CD8-positive, alpha-beta memory T cell (primary cell): ENCODE measurements around the gene RIPK3. TPM values are rescaled to one million over a fixed set of nuclear protein-coding genes. Genes with fewer than 3 reads are reported as not detected.
"Not testable (repeated sequence)": the region's sequence is repeated elsewhere in the genome, so short reads cannot be mapped to it uniquely, and the experiment has no call there.

ENCODE experiments used
- CTCF ChIA-PET: fragments of 350-600 bp; sonication (Branson Sonifier 250); formaldehyde crosslinking; loops from one replicate; lab custom pipeline; 2021; ENCODE audit warnings: antibody characterized with exemption; lab: Charles Lee
- POLR2A ChIA-PET: fragments of 350-600 bp; sonication (Branson Sonifier 250); formaldehyde crosslinking; loops from one replicate; lab custom pipeline; 2021; ENCODE audit warnings: antibody characterized with exemption; lab: Charles Lee
- DNase-seq, 5 donors: peaks; one replicate each; pipeline versions ENCODE4 v3.0.0 to v3.0.0-alpha.2; 2020 to 2022; ENCODE audit warnings: mixed read lengths in 1 of 5
- H3K27ac ChIP-seq: one replicate; pipeline ENCODE4 v1.7.0; 2013; ENCODE audit warnings: low read depth, mild to moderate bottlenecking, low read length, moderate library complexity
- H3K27me3 ChIP-seq: 2 replicates; pipeline ENCODE4 v1.7.0; 2013; ENCODE audit warnings: low read length, mild to moderate bottlenecking; ENCODE audit not compliant: insufficient read depth, poor library complexity, severe bottlenecking
- H3K36me3 ChIP-seq: 2 replicates; pipeline ENCODE4 v1.7.0; 2013; ENCODE audit warnings: mild to moderate bottlenecking, low read length, moderate library complexity; ENCODE audit not compliant: insufficient read depth
- H3K4me1 ChIP-seq: 2 replicates; pipeline ENCODE4 v1.7.0; 2013; ENCODE audit warnings: mild to moderate bottlenecking, low read length, moderate library complexity; ENCODE audit not compliant: insufficient read depth
- H3K4me3 ChIP-seq: 2 replicates; pipeline ENCODE4 v1.7.0; 2013; ENCODE audit warnings: mild to moderate bottlenecking, low read length
- H3K9me3 ChIP-seq: 2 replicates; pipeline ENCODE4 v1.7.0; 2013; ENCODE audit warnings: mild to moderate bottlenecking, low read length
- H3K27ac Mint-ChIP-seq, 8 donors: one replicate each; pipeline ENCODE4 v1.8.0; 2020 to 2021; ENCODE audit warnings: mixed read lengths in 8 of 8, mild to moderate bottlenecking in 6 of 8, inconsistent platforms in 3 of 8, moderate library complexity in 3 of 8
- H3K27me3 Mint-ChIP-seq, 2 donors: one replicate each; pipeline ENCODE4 v1.8.0; 2020 to 2021; ENCODE audit warnings: mixed read lengths in 2 of 2, mild to moderate bottlenecking in 1 of 2, moderate library complexity in 1 of 2
- H3K36me3 Mint-ChIP-seq, 3 donors: one replicate each; pipeline ENCODE4 v1.8.0; 2020 to 2021; ENCODE audit warnings: mixed read lengths in 3 of 3, inconsistent platforms in 1 of 3, mild to moderate bottlenecking in 1 of 3
- H3K4me1 Mint-ChIP-seq, 3 donors: one replicate each; pipeline ENCODE4 v1.8.0; 2020 to 2021; ENCODE audit warnings: mixed read lengths in 3 of 3, inconsistent platforms in 1 of 3, mild to moderate bottlenecking in 1 of 3
- H3K4me3 Mint-ChIP-seq, 7 donors: one replicate each; pipeline ENCODE4 v1.8.0; 2020 to 2021; ENCODE audit warnings: mixed read lengths in 7 of 7, mild to moderate bottlenecking in 6 of 7, moderate library complexity in 4 of 7, inconsistent platforms in 2 of 7
- H3K9me3 Mint-ChIP-seq, 5 donors: one replicate each; pipeline ENCODE4 v1.8.0; 2020 to 2022; ENCODE audit warnings: mixed read lengths in 5 of 5, mild to moderate bottlenecking in 3 of 5, moderate library complexity in 2 of 5, inconsistent platforms in 1 of 5
- polyA plus RNA-seq: library from polyadenylated mRNA; unstranded; fragments of 300-500 nt; fragmentation: Illumina TruSeq; gene quantifications from one replicate; pipeline ENCODE4 v1.2.3, GENCODE V29; 2021
- total RNA-seq, 2 experiments: library from RNA; stranded (reverse); gene quantifications; one replicate each; pipeline ENCODE4 v1.2.3, GENCODE V29; 2021

RIPK3 gene
- total and polyA plus RNA-seq, 3 experiments from 2014 or later: 11.6 to 15.4 (median 12.5) TPM

GRCh38 chr14:24363401-24363800 is 23.6 kb upstream of the RIPK3 start:
- Histone ChIP-seq H3K27ac (no peak overlapping the region), H3K27me3 (peaks cover 38% of the 10 kb centered on the region), H3K4me1 (peaks cover 29% of the 10 kb centered on the region), H3K4me3 (no peak overlapping the region), H3K9me3 (no peaks in the 10 kb centered on the region), H3K36me3 (no peaks in the 10 kb centered on the region)
- H3K4me3 Mint-ChIP-seq: no peak overlapping the region
- ChIA-PET CTCF (interaction anchor here (1.0 kb wide), 1 partner anchor 30 kb away, joined by 3 read pairs; no protein-coding TSS in a partner anchor), POLR2A (interaction anchor here (0.7 kb wide), 1 partner anchor 12 kb away, joined by 5 read pairs; no protein-coding TSS in a partner anchor)
- peak overlapping the region in 1 of 8 donors; percentile 43 for H3K27ac Mint-ChIP-seq
- no peak for DNase-seq
- H3K4me1 Mint-ChIP-seq: peaks cover 22 to 33% (median 30%) of the 10 kb centered on the region in 3 donors
- peaks cover 0 to 7% (median 3%) of the 10 kb centered on the region in 3 donors for H3K36me3 Mint-ChIP-seq
- H3K27me3 Mint-ChIP-seq: peaks cover 49 to 68% of the 10 kb centered on the region in 2 donors
- peaks cover 3 to 10% (median 8%) of the 10 kb centered on the region in 5 donors for H3K9me3 Mint-ChIP-seq

GRCh38 chr14:24362241-24362960 is 22.6 kb upstream of the RIPK3 start:
- no peak overlapping the region for H3K27ac Mint-ChIP-seq
- peaks cover 48 to 68% of the 10 kb centered on the region in 2 donors for H3K27me3 Mint-ChIP-seq
- peaks cover 0 to 7% (median 3%) of the 10 kb centered on the region in 3 donors for H3K36me3 Mint-ChIP-seq
- H3K36me3 ChIP-seq: no peaks in the 10 kb centered on the region
- DNase-seq: no peak
- no peak overlapping the region for H3K4me3 Mint-ChIP-seq
- ChIA-PET CTCF (interaction anchor here (0.9 to 2.5 kb wide), 5 partner anchors 11 to 69 kb away, joined by 3 to 10 read pairs (median 3); partner anchors contain the start of genes CBLN3 and KHNYN), POLR2A (no interaction called here)
- peaks cover 16 to 23% (median 20%) of the 10 kb centered on the region in 3 donors for H3K4me1 Mint-ChIP-seq
- no peak overlapping the region for H3K4me3 ChIP-seq
- peaks cover 30% of the 10 kb centered on the region for H3K27me3 ChIP-seq
- no peak overlapping the region for H3K27ac ChIP-seq
- H3K9me3 Mint-ChIP-seq: peaks cover 3 to 10% (median 8%) of the 10 kb centered on the region in 5 donors
- H3K9me3 ChIP-seq: no peaks in the 10 kb centered on the region
- H3K4me1 ChIP-seq: peaks cover 21% of the 10 kb centered on the region

- Histone ChIP-seq H3K4me1 (peaks cover 11% of the 10 kb centered on the region), H3K4me3 (no peak overlapping the region), H3K27ac (no peak overlapping the region), H3K36me3 (no peaks in the 10 kb centered on the region), H3K27me3 (peaks cover 19% of the 10 kb centered on the region), H3K9me3 (no peaks in the 10 kb centered on the region)
- ChIA-PET CTCF (interaction anchor here (0.9 to 2.5 kb wide), 5 partner anchors 12 to 75 kb away, joined by 3 to 10 read pairs (median 3); partner anchors contain the start of genes CBLN3 and KHNYN), POLR2A (no interaction called here)
- peaks cover 9 to 14% (median 12%) of the 10 kb centered on the region in 3 donors for H3K4me1 Mint-ChIP-seq
- peaks cover 40 to 65% of the 10 kb centered on the region in 2 donors for H3K27me3 Mint-ChIP-seq
- no peak overlapping the region for H3K27ac Mint-ChIP-seq
- peaks cover 0 to 7% (median 3%) of the 10 kb centered on the region in 3 donors for H3K36me3 Mint-ChIP-seq
- no peak for DNase-seq
- H3K4me3 Mint-ChIP-seq: no peak overlapping the region
- peaks cover 3 to 10% (median 8%) of the 10 kb centered on the region in 5 donors for H3K9me3 Mint-ChIP-seq
Measured at GRCh38 chr14:24361326-24361725, 21.5 kb upstream of the RIPK3 start.

GRCh38 chr14:24360281-24360680 is 20.5 kb upstream of the RIPK3 start:
- POLR2A ChIA-PET: interaction anchor here (1.3 kb wide), 1 partner anchor 71 kb away, joined by 3 read pairs; no protein-coding TSS in a partner anchor
- Histone ChIP-seq H3K27me3 (peaks cover 10% of the 10 kb centered on the region), H3K27ac (no peak overlapping the region), H3K4me1 (peaks cover under 1% of the 10 kb centered on the region), H3K36me3 (no peaks in the 10 kb centered on the region), H3K9me3 (no peaks in the 10 kb centered on the region), H3K4me3 (no peak overlapping the region)
- CTCF ChIA-PET: interaction anchor here (1.0 kb wide), 1 partner anchor 76 kb away, joined by 3 read pairs; no protein-coding TSS in a partner anchor
- Mint-ChIP-seq H3K4me3 (peak overlapping the region in 1 of 7 donors; percentile 44), H3K36me3 (peaks cover 0 to 7% (median 3%) of the 10 kb centered on the region in 3 donors), H3K4me1 (peaks cover under 1 to 4% (median 2%) of the 10 kb centered on the region in 3 donors), H3K9me3 (peaks cover 3 to 10% (median 8%) of the 10 kb centered on the region in 5 donors), H3K27me3 (peaks cover 30 to 56% of the 10 kb centered on the region in 2 donors), H3K27ac (no peak overlapping the region)
- no peak for DNase-seq

- Histone ChIP-seq H3K4me3 (no peak overlapping the region), H3K4me1 (no peaks in the 10 kb centered on the region), H3K27ac (no peak overlapping the region), H3K9me3 (no peaks in the 10 kb centered on the region), H3K27me3 (peaks cover 9% of the 10 kb centered on the region), H3K36me3 (no peaks in the 10 kb centered on the region)
- Mint-ChIP-seq H3K27ac (no peak overlapping the region), H3K4me3 (no peak overlapping the region), H3K27me3 (peaks cover 34 to 55% of the 10 kb centered on the region in 2 donors), H3K36me3 (peaks cover 0 to 7% (median 3%) of the 10 kb centered on the region in 3 donors), H3K4me1 (no peaks in the 10 kb centered on the region), H3K9me3 (peaks cover 3 to 10% (median 8%) of the 10 kb centered on the region in 5 donors)
- no peak for DNase-seq
- ChIA-PET CTCF (interaction anchor here (1.3 kb wide), 1 partner anchor 23 kb away, joined by 3 read pairs; no protein-coding TSS in a partner anchor), POLR2A (no interaction called here)
Measured at GRCh38 chr14:24356208-24356607, 16.4 kb upstream of the RIPK3 start.

GRCh38 chr14:24355009-24355408 is 15.2 kb upstream of the RIPK3 start:
- CTCF ChIA-PET: no interaction called here
- Mint-ChIP-seq H3K36me3 (no peaks in the 10 kb centered on the region), H3K4me1 (no peaks in the 10 kb centered on the region), H3K27ac (no peak overlapping the region), H3K27me3 (peaks cover 33 to 60% of the 10 kb centered on the region in 2 donors), H3K9me3 (peaks cover 0 to 3% (median 3%) of the 10 kb centered on the region in 5 donors), H3K4me3 (no peak overlapping the region)
- POLR2A ChIA-PET: interaction anchor here (0.7 kb wide), 1 partner anchor 108 kb away, joined by 4 read pairs; no protein-coding TSS in a partner anchor
- Histone ChIP-seq H3K4me3 (no peak overlapping the region), H3K27ac (no peak overlapping the region), H3K9me3 (no peaks in the 10 kb centered on the region), H3K36me3 (no peaks in the 10 kb centered on the region), H3K27me3 (peaks cover 9% of the 10 kb centered on the region), H3K4me1 (no peaks in the 10 kb centered on the region)
- DNase-seq: no peak

- H3K4me3 Mint-ChIP-seq, H3K27me3 ChIP-seq, H3K36me3 Mint-ChIP-seq, H3K4me1 Mint-ChIP-seq, DNase-seq, H3K4me1 ChIP-seq, H3K9me3 Mint-ChIP-seq, H3K27ac ChIP-seq, H3K36me3 ChIP-seq, H3K4me3 ChIP-seq, H3K9me3 ChIP-seq, CTCF ChIA-PET, H3K27ac Mint-ChIP-seq: not testable (repeated sequence)
- peaks cover 32 to 60% of the 10 kb centered on the region in 2 donors for H3K27me3 Mint-ChIP-seq
- POLR2A ChIA-PET: interaction anchor here (0.7 kb wide), 1 partner anchor 108 kb away, joined by 4 read pairs; no protein-coding TSS in a partner anchor
Measured at GRCh38 chr14:24354482-24354825, 14.7 kb upstream of the RIPK3 start.
